ENCODE data around the gene PARD3B. TPM values are rescaled to one million over a fixed set of nuclear protein-coding genes. Genes with fewer than 3 reads are reported as not detected.

PARD3B gene
- total and polyA plus RNA-seq, 2 experiments from 2014 or later = 3.5 to 4.4 TPM

- Mint-ChIP-seq H3K4me1 (no peaks in the 10 kb centered on the region; the same call in 2 of the 3 replicates), H3K9me3 (no peaks in the 10 kb centered on the region; the same call in 2 of the 3 replicates), H3K36me3 (ENCODE audit: low read depth) (no peaks in the 10 kb centered on the region), H3K27ac (no peak overlapping the region), H3K4me3 (no peak overlapping the region), H3K27me3 (ENCODE audit: insufficient read depth, low read depth, poor library complexity) (no peaks in the 10 kb centered on the region)
- H3F3A ChIP-seq (replicated peaks; ENCODE audit: low read depth) = no peaks in the 10 kb centered on the region
- H3K27ac ChIP-seq (ENCODE audit: low read depth) = no peak overlapping the region
- no peaks in the 10 kb centered on the region for H4K20me1 ChIP-seq (replicated peaks; ENCODE audit: insufficient read depth)
- H3K27me3 ChIP-seq (ENCODE audit: insufficient read depth) = no peaks in the 10 kb centered on the region
- TF ChIP-seq JUNB (IDR thresholded peaks at IDR 0.05; ENCODE audit: unreplicated experiment) (no peak), EZH2phosphoT487 (IDR thresholded peaks at IDR 0.05; ENCODE audit: unreplicated experiment) (no peak), POLR2AphosphoS5 (IDR thresholded peaks at IDR 0.05; ENCODE audit: low read depth) (no peak), REST (IDR thresholded peaks at IDR 0.05; ENCODE audit: unreplicated experiment) (no peak), NANOG (IDR thresholded peaks at IDR 0.05; ENCODE audit: borderline replicate concordance) (no peak), ZNF462 (CRISPR knock-in tag; IDR thresholded peaks at IDR 0.05) (no peak), EZH2 (IDR thresholded peaks at IDR 0.05; ENCODE audit: low read depth, unreplicated experiment) (no peak), ZNF114 (CRISPR knock-in tag; IDR thresholded peaks at IDR 0.05) (no peak), CREB1 (CRISPR knock-in tag; IDR thresholded peaks at IDR 0.05; ENCODE audit: low read depth) (no peak), ZNF331 (CRISPR knock-in tag; IDR thresholded peaks at IDR 0.05; ENCODE audit: low read depth) (no peak), STAT1 (IDR thresholded peaks at IDR 0.05; ENCODE audit: unreplicated experiment) (no peak), ETS1 (IDR thresholded peaks at IDR 0.05) (no peak), CTCF (conservative IDR thresholded peaks at IDR 0.05; ENCODE audit: low read depth in 2 of 2) (no peak)
- ATAC-seq (no peak), DNase-seq (ENCODE audit: low spot score) (no peak)
- no peaks in the 10 kb centered on the region for H3K9me2 ChIP-seq (ENCODE audit: insufficient read depth)
- H3K79me2 ChIP-seq (replicated peaks; ENCODE audit: insufficient read depth) = no peaks in the 10 kb centered on the region
- H3K4me2 ChIP-seq = no peak overlapping the region
- H3K36me3 ChIP-seq (ENCODE audit: insufficient read depth) = no peaks in the 10 kb centered on the region
- H3K4me3 ChIP-seq = no peak overlapping the region
- no peak overlapping the region for H2AFZ ChIP-seq
- no peaks in the 10 kb centered on the region for H3K4me1 ChIP-seq (ENCODE audit: insufficient read depth)
Measured at GRCh38 chr2:204686406-204686805, 141.1 kb downstream of the PARD3B start.
